ENCODE data around the gene SP1. TPM values are rescaled to one million over a fixed set of nuclear protein-coding genes. Genes with fewer than 3 reads are reported as not detected.

SP1 gene
- total and polyA plus RNA-seq, 9 of the 15 experiments (the other 6 are each of a cell fraction or from before 2014, with no cell fraction given), result 8.0 to 65.5 (median 41.6) TPM

DNA sequence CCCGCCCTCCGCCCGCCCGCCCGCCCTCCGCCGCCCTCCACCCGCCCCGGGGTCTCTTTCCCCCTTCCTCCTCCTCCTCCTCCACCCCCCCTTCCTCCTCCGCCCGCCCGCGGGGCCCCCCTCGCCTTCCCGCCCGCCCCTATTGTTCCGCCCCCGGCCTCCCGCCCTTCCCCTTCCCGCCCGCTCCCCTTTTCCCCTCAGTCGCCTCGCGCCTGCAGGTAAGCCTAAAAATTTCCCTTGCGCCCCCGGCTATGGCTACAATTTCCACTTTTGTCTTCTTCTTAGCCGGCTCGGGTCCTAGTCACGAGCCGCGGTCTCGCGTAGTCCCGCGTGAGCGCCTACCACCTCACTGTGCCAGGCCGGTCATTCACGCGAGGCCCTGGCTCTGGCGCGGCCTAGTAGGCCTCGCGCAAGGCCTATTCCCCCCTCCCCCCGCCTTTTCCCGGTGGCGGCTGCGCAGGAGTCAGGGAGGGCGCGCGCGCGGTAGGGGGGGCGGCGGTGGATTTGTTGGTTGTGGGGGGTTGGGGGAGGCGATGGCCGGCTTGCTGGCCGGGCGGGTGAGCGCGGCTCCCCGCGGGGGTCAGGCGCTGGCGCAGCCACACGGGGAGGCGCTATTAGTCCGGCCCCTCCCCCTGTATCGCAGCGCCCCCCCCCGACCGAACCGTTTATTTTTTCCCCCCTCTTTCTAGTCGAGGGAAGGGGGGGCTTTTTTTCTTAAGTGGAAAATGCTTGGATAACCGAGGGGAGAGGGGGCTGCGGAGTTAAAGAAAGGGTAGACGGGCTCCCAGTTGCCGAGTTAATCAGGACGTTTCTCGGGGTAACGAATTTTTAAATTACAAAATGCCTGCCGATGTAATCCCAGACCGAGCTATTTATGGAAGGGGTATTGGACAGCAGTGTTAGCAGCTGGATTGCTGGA lies 72.4 kb downstream of the SP1 start (continued):
- TF ChIP-seq, protein P1, sequence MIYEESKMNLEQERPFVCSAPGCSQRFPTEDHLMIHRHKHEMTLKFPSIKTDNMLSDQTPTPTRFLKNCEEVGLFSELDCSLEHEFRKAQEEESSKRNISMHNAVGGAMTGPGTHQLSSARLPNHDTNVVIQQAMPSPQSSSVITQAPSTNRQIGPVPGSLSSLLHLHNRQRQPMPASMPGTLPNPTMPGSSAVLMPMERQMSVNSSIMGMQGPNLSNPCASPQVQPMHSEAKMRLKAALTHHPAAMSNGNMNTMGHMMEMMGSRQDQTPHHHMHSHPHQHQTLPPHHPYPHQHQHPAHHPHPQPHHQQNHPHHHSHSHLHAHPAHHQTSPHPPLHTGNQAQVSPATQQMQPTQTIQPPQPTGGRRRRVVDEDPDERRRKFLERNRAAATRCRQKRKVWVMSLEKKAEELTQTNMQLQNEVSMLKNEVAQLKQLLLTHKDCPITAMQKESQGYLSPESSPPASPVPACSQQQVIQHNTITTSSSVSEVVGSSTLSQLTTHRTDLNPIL (CRISPR knock-in tag; IDR thresholded peaks at IDR 0.05), result no peak
- no peak for TF ChIP-seq GTF2F1 (IDR thresholded peaks at IDR 0.05; ENCODE audit: low read depth, low read length)
- no peak for TF ChIP-seq FOS (IDR thresholded peaks at IDR 0.05; ENCODE audit: extremely low read depth, insufficient read length)
- no peak for TF ChIP-seq ZNF830 (CRISPR knock-in tag; IDR thresholded peaks at IDR 0.05)
- TF ChIP-seq ATF1 (CRISPR knock-in tag; IDR thresholded peaks at IDR 0.05), result no peak
- no peak for TF ChIP-seq ATF1 (tag; IDR thresholded peaks at IDR 0.05)
- no peak for TF ChIP-seq ZNF717 (CRISPR knock-in tag; IDR thresholded peaks at IDR 0.05)
- TF ChIP-seq, protein P2, sequence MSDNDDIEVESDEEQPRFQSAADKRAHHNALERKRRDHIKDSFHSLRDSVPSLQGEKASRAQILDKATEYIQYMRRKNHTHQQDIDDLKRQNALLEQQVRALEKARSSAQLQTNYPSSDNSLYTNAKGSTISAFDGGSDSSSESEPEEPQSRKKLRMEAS (CRISPR knock-in tag; IDR thresholded peaks at IDR 0.05), result no peak
- TF ChIP-seq RUNX1 (IDR thresholded peaks at IDR 0.05; ENCODE audit: low read depth), result no peak
- no peak for TF ChIP-seq RFX1 (IDR thresholded peaks at IDR 0.05)
- TF ChIP-seq, protein P3, sequence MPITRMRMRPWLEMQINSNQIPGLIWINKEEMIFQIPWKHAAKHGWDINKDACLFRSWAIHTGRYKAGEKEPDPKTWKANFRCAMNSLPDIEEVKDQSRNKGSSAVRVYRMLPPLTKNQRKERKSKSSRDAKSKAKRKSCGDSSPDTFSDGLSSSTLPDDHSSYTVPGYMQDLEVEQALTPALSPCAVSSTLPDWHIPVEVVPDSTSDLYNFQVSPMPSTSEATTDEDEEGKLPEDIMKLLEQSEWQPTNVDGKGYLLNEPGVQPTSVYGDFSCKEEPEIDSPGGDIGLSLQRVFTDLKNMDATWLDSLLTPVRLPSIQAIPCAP (CRISPR knock-in tag; IDR thresholded peaks at IDR 0.05; ENCODE audit: borderline replicate concordance), result no peak
- no peak for TF ChIP-seq ZBTB8A (IDR thresholded peaks at IDR 0.05; ENCODE audit: partially characterized antibody)
- no peak for TF ChIP-seq MEF2A (IDR thresholded peaks at IDR 0.05; ENCODE audit: control insufficient read depth, low read depth, low read length)
- TF ChIP-seq, protein P4, sequence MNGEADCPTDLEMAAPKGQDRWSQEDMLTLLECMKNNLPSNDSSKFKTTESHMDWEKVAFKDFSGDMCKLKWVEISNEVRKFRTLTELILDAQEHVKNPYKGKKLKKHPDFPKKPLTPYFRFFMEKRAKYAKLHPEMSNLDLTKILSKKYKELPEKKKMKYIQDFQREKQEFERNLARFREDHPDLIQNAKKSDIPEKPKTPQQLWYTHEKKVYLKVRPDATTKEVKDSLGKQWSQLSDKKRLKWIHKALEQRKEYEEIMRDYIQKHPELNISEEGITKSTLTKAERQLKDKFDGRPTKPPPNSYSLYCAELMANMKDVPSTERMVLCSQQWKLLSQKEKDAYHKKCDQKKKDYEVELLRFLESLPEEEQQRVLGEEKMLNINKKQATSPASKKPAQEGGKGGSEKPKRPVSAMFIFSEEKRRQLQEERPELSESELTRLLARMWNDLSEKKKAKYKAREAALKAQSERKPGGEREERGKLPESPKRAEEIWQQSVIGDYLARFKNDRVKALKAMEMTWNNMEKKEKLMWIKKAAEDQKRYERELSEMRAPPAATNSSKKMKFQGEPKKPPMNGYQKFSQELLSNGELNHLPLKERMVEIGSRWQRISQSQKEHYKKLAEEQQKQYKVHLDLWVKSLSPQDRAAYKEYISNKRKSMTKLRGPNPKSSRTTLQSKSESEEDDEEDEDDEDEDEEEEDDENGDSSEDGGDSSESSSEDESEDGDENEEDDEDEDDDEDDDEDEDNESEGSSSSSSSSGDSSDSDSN (IDR thresholded peaks at IDR 0.05; ENCODE audit: borderline replicate concordance in 1 of 2, low read depth in 2 of 2, low read length in 2 of 2), result no peak
- TF ChIP-seq BHLHE40 (IDR thresholded peaks at IDR 0.05; ENCODE audit: low read length), result peak; percentile 43
- no peak for TF ChIP-seq COPS2 (conservative IDR thresholded peaks at IDR 0.05)
- TF ChIP-seq ZKSCAN3 (CRISPR knock-in tag; IDR thresholded peaks at IDR 0.05), result no peak
- TF ChIP-seq, protein P5, sequence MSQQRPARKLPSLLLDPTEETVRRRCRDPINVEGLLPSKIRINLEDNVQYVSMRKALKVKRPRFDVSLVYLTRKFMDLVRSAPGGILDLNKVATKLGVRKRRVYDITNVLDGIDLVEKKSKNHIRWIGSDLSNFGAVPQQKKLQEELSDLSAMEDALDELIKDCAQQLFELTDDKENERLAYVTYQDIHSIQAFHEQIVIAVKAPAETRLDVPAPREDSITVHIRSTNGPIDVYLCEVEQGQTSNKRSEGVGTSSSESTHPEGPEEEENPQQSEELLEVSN (IDR thresholded peaks at IDR 0.05; ENCODE audit: borderline replicate concordance in 1 of 2, extremely low read depth in 1 of 2, insufficient read depth in 1 of 2, insufficient read length in 1 of 2, low read depth in 1 of 2, low read length in 1 of 2, poor library complexity in 1 of 2, severe bottlenecking in 1 of 2), result peak; percentile 43 to 76
- TF ChIP-seq HDAC8 (tag; IDR thresholded peaks at IDR 0.05), result no peak
- TF ChIP-seq FOXJ2 (tag; IDR thresholded peaks at IDR 0.05), result no peak
- peak; percentile 54 for TF ChIP-seq TAF1 (IDR thresholded peaks at IDR 0.05; ENCODE audit: control insufficient read depth, extremely low read depth, insufficient read depth, low read length, severe bottlenecking)
- no peak for TF ChIP-seq POLR2AphosphoS2 (IDR thresholded peaks at IDR 0.05; ENCODE audit: low read length)
- TF ChIP-seq ELF4 (CRISPR knock-in tag; IDR thresholded peaks at IDR 0.05), result no peak; the same call in 1 of the 2 replicates
